AG08396 (cell line): ENCODE measurements around the gene CCDC18.
"Not testable (repeated sequence)": the region's sequence is repeated elsewhere in the genome, so short reads cannot be mapped to it uniquely, and the experiment has no call there.

Experiments used
- DNase-seq: peaks from one replicate; pipeline ENCODE4 v3.0.0; 2012; ENCODE audit warnings: low spot score, mixed read lengths

Gene CCDC18, protein sequence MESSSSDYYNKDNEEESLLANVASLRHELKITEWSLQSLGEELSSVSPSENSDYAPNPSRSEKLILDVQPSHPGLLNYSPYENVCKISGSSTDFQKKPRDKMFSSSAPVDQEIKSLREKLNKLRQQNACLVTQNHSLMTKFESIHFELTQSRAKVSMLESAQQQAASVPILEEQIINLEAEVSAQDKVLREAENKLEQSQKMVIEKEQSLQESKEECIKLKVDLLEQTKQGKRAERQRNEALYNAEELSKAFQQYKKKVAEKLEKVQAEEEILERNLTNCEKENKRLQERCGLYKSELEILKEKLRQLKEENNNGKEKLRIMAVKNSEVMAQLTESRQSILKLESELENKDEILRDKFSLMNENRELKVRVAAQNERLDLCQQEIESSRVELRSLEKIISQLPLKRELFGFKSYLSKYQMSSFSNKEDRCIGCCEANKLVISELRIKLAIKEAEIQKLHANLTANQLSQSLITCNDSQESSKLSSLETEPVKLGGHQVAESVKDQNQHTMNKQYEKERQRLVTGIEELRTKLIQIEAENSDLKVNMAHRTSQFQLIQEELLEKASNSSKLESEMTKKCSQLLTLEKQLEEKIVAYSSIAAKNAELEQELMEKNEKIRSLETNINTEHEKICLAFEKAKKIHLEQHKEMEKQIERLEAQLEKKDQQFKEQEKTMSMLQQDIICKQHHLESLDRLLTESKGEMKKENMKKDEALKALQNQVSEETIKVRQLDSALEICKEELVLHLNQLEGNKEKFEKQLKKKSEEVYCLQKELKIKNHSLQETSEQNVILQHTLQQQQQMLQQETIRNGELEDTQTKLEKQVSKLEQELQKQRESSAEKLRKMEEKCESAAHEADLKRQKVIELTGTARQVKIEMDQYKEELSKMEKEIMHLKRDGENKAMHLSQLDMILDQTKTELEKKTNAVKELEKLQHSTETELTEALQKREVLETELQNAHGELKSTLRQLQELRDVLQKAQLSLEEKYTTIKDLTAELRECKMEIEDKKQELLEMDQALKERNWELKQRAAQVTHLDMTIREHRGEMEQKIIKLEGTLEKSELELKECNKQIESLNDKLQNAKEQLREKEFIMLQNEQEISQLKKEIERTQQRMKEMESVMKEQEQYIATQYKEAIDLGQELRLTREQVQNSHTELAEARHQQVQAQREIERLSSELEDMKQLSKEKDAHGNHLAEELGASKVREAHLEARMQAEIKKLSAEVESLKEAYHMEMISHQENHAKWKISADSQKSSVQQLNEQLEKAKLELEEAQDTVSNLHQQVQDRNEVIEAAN (N-terminal part only)

DNA sequence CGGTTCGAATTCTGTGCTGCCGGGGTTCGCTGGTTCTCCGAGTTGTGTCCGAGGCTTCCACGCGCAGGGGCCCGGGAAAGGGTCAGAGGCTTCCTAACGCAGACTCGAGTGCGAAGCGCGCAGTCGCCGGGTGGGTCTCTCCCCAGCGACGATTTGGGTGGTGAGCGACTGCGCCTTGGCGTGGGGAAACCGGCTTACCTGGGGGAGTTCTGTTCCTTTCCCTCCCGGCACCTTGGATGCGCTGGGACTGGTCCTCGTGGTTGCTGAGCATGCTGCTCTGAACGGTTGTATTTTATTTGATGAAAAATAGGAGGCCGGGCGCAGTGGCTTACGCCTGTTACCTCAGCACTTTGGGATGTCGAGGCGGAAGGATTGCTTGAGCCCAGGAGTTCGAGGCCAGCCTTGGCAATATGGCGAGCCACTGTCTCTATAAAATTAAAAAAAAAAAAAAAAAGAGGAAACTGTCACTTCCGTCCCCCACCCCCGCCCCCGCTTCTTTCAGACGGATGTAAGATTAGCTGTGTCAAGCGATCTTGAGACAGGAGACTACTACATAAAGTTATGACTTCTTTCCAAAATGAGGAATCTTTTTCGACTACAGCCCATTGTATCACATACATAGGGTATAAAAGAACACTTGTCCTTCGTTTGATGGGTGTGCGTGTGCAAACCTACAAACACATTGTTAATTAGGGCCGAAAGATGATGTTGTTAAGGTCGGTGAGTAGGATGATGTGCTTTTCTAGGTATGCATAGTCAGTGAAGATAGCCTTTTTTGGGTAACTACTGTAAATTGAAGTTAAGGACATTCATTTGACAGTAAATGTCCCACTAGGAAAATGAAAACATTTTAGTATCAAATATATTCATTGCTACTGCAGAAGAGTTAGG is at the start of gene CCDC18:
TSS of gene CCDC18 (plus strand) at position 2 of the 891 bp plus-strand sequence. CDS start 2,638 bp downstream, outside the sequence.
- DNase-seq = peak; percentile 12

- DNase-seq = no peak
Observed at GRCh38 chr1:93132638-93133037, 47.9 kb upstream of the CCDC18 start.

DNA sequence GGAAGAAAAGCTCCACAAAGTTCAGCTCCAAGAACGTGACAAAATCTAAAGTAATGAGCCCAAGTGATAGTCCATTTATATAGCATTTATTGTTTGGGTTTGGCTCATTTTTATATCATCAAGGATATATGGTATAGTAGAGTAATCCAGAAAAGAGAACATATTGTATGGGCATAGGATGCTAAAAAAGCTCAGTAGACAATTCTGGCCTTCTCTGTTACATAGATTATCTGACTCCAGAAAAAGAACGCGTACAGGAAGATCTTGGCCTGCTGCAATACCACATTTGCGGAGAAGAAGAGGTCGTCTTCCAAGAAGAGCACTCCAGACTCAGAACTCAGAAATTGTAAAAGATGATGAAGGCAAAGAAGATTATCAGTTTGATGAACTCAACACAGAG is 44.1 kb upstream of the CCDC18 start:
- DNase-seq = no peak

DNA sequence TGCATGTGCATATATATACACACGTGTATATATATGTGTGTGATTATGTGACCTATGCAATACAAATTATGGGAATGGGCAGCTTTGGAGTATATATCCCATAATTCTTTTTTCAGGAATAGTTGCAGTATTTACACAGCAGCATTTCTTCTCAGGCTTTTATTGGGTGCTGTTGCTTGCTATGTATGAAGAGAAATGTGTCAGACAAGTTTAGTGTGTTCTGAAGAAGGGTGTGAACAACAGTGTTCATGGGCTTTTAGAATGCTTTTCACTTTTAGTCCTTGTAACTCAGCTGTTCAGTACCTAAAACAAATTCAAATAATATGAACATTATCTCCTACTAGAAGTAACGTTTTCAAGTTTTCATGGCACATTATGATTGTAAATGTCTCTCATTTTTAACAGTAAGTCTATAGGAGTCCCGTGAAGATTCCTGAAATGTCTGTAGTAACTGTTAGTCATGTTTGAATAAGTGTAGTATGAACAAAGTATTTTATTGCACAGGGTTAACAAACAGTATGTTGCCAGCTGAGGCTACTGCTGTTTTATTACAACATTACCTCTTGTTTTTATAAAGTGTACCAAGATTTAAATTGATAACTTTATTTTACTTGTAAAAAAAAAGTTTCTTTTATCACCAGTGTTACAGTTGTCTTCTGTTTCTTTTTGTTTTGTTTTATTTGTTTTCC is 42.8 kb upstream of the CCDC18 start:
- DNase-seq = no peak

DNA sequence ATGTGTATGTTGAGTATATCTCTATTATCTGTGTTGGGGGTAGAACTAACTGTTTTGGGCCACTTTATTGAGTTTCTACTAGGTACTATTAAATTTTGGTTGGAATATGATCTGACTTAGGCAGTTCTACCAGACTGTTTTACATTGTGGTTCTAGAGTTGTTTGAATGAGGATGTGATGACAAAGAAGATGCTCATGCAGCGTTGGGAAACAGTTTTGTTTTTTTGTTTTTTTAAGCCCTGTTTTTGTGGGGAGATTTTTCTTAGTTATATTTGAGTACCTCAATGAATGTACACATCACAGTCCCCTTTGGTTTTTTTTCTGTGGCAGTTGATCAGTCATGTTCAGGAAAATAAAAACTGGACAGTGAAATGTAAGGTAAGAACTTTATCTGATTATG is 40.4 kb upstream of the CCDC18 start:
- no peak for DNase-seq

- DNase-seq = no peak
Observed at GRCh38 chr1:93142161-93142560, 38.4 kb upstream of the CCDC18 start.

DNA sequence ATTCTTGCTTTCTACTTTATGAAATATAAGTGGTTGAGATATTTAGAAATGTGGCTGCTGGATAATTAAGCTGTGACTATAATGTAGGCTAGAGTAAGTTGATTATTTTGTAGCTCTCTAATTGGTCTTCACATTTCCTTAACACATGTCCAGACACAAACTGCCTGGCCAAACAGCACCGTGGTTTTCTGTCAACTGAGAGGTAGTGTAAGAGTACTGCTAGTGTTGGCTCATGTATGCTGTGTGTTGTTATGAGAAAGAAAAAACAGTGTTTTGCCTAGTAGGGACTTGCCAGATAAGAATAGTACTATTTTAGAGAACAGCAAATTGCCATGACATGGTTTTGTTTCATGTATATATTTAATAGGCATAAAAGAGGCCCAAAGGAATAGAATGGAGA is 37.4 kb upstream of the CCDC18 start:
- no peak for DNase-seq

GRCh38 chr1:93143769-93144168 is 36.8 kb upstream of the CCDC18 start:
- no peak for DNase-seq

- peak; percentile 17 for DNase-seq
Observed at GRCh38 chr1:93148001-93148400, 32.5 kb upstream of the CCDC18 start.

GRCh38 chr1:93150729-93151128 is 29.8 kb upstream of the CCDC18 start:
- no peak for DNase-seq

DNA sequence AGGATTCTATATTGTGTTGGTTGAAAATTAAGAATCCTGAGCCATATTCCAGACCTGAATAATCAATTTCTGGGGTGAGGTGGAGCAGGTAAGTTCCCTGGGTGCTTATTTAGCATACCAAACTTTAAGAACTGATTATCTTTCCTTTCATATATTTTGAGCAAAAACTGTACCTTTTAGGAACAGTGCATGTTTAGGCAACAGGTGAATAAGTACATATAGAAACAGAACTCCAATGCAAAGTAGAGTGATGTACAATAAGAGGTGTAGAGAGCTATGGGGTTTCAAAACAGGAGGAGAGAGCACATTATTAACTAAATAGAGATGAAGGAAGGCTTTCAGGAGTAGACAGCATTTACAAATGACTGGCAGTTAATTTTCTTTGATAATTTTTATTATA is 29.1 kb upstream of the CCDC18 start:
- no peak for DNase-seq

DNA sequence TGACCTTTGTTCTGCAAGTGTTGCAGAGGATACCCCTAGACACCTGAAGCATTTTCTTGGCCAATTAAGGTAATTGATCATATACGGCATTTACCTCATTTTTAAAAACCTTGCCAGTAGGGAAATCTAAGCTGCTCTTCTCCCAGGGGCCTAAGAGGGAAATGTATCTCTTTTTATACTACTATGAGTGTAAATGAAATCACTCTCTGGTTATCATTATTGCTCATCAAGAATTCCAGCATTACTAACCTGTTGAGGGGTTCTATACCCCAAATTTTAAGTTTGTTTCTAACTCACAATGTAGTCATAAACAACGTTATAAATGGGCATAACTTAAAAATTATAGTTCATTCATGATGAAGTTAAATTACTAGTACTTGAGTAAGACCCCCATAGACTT is 27.7 kb upstream of the CCDC18 start:
- no peak for DNase-seq

DNA sequence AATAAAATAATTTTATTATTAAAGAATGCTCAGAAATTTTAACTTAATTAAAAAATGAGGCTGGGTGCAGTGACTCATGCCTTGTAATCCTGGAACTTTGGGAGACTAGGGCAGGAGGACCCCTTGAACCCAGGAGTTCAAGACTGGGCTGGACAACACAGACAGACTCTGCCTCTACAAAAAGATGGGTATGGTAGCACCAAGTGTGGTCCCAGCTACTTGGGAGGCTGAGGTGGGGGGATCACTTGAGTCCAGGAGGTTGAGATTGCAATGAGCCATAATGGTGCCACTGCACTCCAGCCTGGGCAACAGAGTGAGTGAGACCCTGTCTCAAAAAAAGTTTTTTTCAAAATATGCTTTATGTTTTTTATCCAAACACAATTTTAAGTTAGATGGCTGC is 25.6 kb upstream of the CCDC18 start:
- no peak for DNase-seq

GRCh38 chr1:93155335-93155734 is 25.2 kb upstream of the CCDC18 start:
- no peak for DNase-seq

- DNase-seq = no peak
Observed at GRCh38 chr1:93159337-93159736, 21.2 kb upstream of the CCDC18 start.

DNA sequence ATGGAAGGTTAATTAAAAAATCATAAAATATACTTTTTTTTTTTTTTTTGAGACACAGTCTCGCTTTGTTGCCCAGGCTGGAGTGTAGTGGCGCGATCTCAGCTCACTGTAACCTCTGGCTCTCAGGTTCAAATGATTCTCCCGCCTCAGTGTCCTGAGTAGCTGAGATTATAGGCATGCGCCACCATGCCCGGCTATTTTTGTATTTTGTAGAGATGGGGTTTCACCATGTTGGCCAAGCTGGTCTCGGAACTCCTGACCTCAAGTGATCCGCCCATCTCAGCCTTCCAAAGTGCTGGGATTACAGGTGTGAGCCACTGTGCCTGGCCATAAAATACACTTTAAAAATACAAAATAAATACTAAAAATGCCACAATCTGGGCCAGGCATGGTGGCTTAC is 17.2 kb upstream of the CCDC18 start:
- not testable (repeated sequence) for DNase-seq

GRCh38 chr1:93164816-93165215 is 15.7 kb upstream of the CCDC18 start:
- DNase-seq = no peak

DNA sequence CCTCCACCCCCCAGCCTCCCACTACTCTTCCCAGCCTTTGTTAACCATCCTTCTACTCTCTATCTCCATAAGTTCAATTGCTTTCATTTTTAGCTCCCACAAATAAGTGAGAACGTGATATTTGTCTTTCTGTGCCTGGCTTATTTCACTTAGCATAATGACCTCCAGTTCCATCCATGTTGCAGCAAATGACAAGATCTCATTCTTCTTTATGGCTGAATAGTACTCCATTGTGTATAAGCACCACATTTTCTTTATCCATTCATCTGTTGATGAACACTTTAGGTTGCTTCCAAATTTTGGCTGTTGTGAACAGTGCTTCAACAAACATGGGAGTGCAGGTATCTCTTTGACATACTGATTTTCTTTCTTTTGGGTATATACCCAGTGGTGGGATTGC is 14.6 kb upstream of the CCDC18 start:
- not testable (repeated sequence) for DNase-seq

GRCh38 chr1:93167006-93167405 is 13.5 kb upstream of the CCDC18 start:
- no peak for DNase-seq

DNA sequence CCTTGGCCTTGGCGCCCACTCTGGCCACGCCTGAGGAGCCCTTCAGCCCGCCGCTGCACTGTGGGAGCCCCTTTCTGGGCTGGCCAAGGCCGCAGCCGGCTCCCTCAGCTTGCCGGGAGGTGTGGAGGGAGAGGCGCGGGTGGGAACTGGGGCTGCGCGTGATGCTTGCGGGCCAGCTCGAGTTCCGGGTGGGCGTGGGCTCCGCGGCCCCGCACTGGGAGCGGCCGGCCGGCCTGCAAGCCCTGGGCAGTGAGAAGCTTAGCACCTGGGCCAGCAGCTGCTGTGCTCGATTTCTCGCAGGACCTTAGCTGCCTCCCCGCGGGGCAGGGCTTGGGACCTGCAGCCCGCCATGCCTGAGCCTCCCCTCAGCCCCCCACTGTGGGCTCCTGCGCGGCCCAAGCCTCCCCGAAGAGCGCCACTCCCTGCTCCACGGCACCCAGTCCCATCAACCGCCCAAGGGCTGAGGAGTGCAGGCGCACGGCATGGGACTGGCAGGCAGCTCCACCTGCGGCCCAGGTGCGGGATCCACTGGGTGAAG is 10.3 kb upstream of the CCDC18 start:
- not testable (repeated sequence) for DNase-seq
